Immature natural killer cell (primary cell): Measurements from ENCODE around the gene NDUFB10. TPM values are rescaled to one million over a fixed set of nuclear protein-coding genes. Genes with fewer than 3 reads are reported as not detected.

Experiments
- DNase-seq, 3 donors: peaks; one replicate each; pipeline ENCODE4 v3.0.0; 2022; ENCODE audit warnings: mixed read lengths in 1 of 3
- H3K27ac Mint-ChIP-seq, 6 donors: one replicate each; pipeline ENCODE4 v1.8.0; 2020; ENCODE audit warnings: mixed read lengths in 6 of 6, mild to moderate bottlenecking in 5 of 6, inconsistent platforms in 4 of 6, moderate library complexity in 3 of 6
- H3K27me3 Mint-ChIP-seq, 3 donors: one replicate each; pipeline ENCODE4 v1.8.0; 2020 to 2021; ENCODE audit warnings: low read depth in 3 of 3, mild to moderate bottlenecking in 3 of 3, mixed read lengths in 3 of 3, moderate library complexity in 3 of 3, inconsistent platforms in 1 of 3
- H3K36me3 Mint-ChIP-seq, 3 donors: one replicate each; pipeline ENCODE4 v1.8.0; 2020; ENCODE audit warnings: mixed read lengths in 3 of 3, inconsistent platforms in 2 of 3, mild to moderate bottlenecking in 2 of 3
- H3K4me1 Mint-ChIP-seq, 2 donors: one replicate each; pipeline ENCODE4 v1.8.0; 2020; ENCODE audit warnings: inconsistent platforms in 2 of 2, mild to moderate bottlenecking in 2 of 2, mixed read lengths in 2 of 2, moderate library complexity in 1 of 2
- H3K4me3 Mint-ChIP-seq, 5 donors: one replicate each; pipeline ENCODE4 v1.8.0; 2020; ENCODE audit warnings: mild to moderate bottlenecking in 5 of 5, mixed read lengths in 5 of 5, inconsistent platforms in 3 of 5, moderate library complexity in 3 of 5
- H3K9me3 Mint-ChIP-seq, 6 donors: one replicate each; pipeline ENCODE4 v1.8.0; 2020; ENCODE audit warnings: mild to moderate bottlenecking in 6 of 6, mixed read lengths in 6 of 6, inconsistent platforms in 4 of 6, moderate library complexity in 3 of 6
- polyA plus RNA-seq, 3 donors: library from polyadenylated mRNA; unstranded; fragments of 300-500 nt; fragmentation: Illumina TruSeq; gene quantifications; one replicate each; pipeline ENCODE4 v1.2.3, GENCODE V29; 2021

The NDUFB10 gene
- polyA plus RNA-seq, 3 donors from 2014 or later: 201 to 232 (median 203) TPM

DNA sequence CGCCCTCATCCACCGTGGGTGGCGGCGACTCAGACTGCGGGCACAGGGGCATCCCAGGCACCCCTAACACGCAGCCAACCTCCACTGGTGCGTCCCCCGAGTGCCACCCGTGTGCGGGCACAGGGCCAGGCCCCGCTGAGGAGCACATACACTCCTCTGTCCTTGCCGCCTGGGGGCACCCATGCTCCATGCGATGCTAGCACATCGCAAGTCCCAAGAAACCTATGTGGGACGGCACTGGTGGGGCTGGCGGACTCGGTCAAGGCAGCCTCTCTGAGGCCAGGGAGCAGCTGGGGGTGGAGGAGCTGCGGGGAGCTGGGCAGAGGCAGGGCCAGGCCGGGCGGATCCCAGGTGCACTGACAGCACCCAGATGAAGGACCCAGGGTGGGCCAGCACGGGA is 46.3 kb downstream of the NDUFB10 start:
- no peaks in the 10 kb centered on the region for H3K36me3 Mint-ChIP-seq
- H3K4me1 Mint-ChIP-seq: peaks cover 31 to 37% of the 10 kb centered on the region in 2 donors
- H3K27me3 Mint-ChIP-seq: peaks cover 0 to 3% (median 0%) of the 10 kb centered on the region in 3 donors
- peak overlapping the region in 2 of 6 donors; percentile 27 to 78 for H3K27ac Mint-ChIP-seq
- no peak overlapping the region for H3K4me3 Mint-ChIP-seq
- no peaks in the 10 kb centered on the region for H3K9me3 Mint-ChIP-seq
- no peak for DNase-seq

DNA sequence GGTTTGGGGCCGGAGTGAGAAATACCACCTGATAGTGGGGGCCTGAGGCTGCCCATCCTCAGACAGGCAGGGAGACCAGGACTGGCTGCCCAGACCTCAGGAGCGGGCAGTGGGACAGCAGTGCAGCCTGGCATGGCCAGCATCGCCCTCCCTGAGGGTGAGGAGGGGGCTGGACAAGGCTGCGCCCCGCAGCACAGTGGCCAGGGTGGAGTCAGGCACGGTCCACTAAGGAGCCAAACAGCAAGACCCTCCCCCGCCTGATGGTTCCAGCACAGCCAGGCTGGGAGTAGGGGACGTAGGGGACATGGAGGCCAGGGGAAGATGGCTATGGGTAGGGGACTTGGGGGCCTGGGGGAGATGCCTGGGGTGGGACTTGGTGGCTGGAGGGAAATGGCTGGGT is 47.0 kb downstream of the NDUFB10 start:
- Mint-ChIP-seq H3K27ac (peak overlapping the region in 5 of 6 donors; percentile 27 to 79 (median 57)), H3K4me3 (peak overlapping the region in 1 of 5 donors; percentile 17), H3K4me1 (peaks cover 31 to 37% of the 10 kb centered on the region in 2 donors), H3K36me3 (no peaks in the 10 kb centered on the region), H3K27me3 (peaks cover 0 to 3% (median 0%) of the 10 kb centered on the region in 3 donors), H3K9me3 (no peaks in the 10 kb centered on the region)
- no peak for DNase-seq

GRCh38 chr16:2007081-2007836 is 47.9 kb downstream of the NDUFB10 start:
- no peaks in the 10 kb centered on the region for H3K9me3 Mint-ChIP-seq
- H3K27me3 Mint-ChIP-seq: peaks cover 0 to 4% (median 0%) of the 10 kb centered on the region in 3 donors
- peak overlapping the region in 5 of 6 donors; percentile 68 to 95 (median 89) for H3K27ac Mint-ChIP-seq
- H3K4me3 Mint-ChIP-seq: peak overlapping the region; percentile 80 to 87 (median 83)
- no peak for DNase-seq
- H3K4me1 Mint-ChIP-seq: peaks cover 31 to 37% of the 10 kb centered on the region in 2 donors
- no peaks in the 10 kb centered on the region for H3K36me3 Mint-ChIP-seq

GRCh38 chr16:2008009-2008526 is 48.7 kb downstream of the NDUFB10 start:
- no peak for DNase-seq
- H3K4me3 Mint-ChIP-seq: peak overlapping the region; percentile 80 to 87 (median 83)
- no peaks in the 10 kb centered on the region for H3K9me3 Mint-ChIP-seq
- peak overlapping the region; percentile 80 to 95 (median 87) for H3K27ac Mint-ChIP-seq
- H3K4me1 Mint-ChIP-seq: peaks cover 31 to 35% of the 10 kb centered on the region in 2 donors
- peaks cover 0 to 4% (median 0%) of the 10 kb centered on the region in 3 donors for H3K27me3 Mint-ChIP-seq
- no peaks in the 10 kb centered on the region for H3K36me3 Mint-ChIP-seq

- Mint-ChIP-seq H3K36me3 (no peaks in the 10 kb centered on the region), H3K4me1 (peaks cover 31 to 35% of the 10 kb centered on the region in 2 donors), H3K27me3 (peaks cover 0 to 4% (median 0%) of the 10 kb centered on the region in 3 donors), H3K9me3 (no peaks in the 10 kb centered on the region), H3K4me3 (peak overlapping the region; percentile 80 to 87 (median 83)), H3K27ac (peak overlapping the region; percentile 80 to 95 (median 87))
- no peak for DNase-seq
These were observed 49.4 kb downstream of the NDUFB10 start for GRCh38 chr16:2008631-2009163.

GRCh38 chr16:2009164-2009711 is 49.9 kb downstream of the NDUFB10 start:
- no peaks in the 10 kb centered on the region for H3K9me3 Mint-ChIP-seq
- peak overlapping the region; percentile 80 to 87 (median 83) for H3K4me3 Mint-ChIP-seq
- peaks cover 0 to 4% (median 0%) of the 10 kb centered on the region in 3 donors for H3K27me3 Mint-ChIP-seq
- DNase-seq: no peak
- H3K4me1 Mint-ChIP-seq: peaks cover 31 to 32% of the 10 kb centered on the region in 2 donors
- no peaks in the 10 kb centered on the region for H3K36me3 Mint-ChIP-seq
- peak overlapping the region; percentile 80 to 98 (median 88) for H3K27ac Mint-ChIP-seq

- Mint-ChIP-seq H3K9me3 (no peaks in the 10 kb centered on the region), H3K27ac (peak within 1 kb of the TSS; percentile 92 to 98 (median 96)), H3K27me3 (peaks cover 0 to 4% (median 0%) of the 10 kb centered on the region in 3 donors), H3K36me3 (no peaks in the 10 kb centered on the region), H3K4me1 (peaks cover 31 to 32% of the 10 kb centered on the region in 2 donors), H3K4me3 (peak within 1 kb of the TSS; percentile 89 to 92 (median 91))
- peak; percentile 81 to 84 (median 84) for DNase-seq
These were observed 50.6 kb downstream of the NDUFB10 start, which contains the start of gene ZNF598 for GRCh38 chr16:2009791-2010510. Gene ZNF598 (minus strand): TSS chr16:2009821.

Other genes with a start within 250 kb of the NDUFB10 start
- gene NME3, start 188.0 kb upstream of the NDUFB10 start, polyA plus RNA-seq: 10 to 100 TPM; 49.4 to 96.9 (median 82.4) TPM
- gene EME2, start 186.7 kb upstream of the NDUFB10 start, polyA plus RNA-seq: 1 to 10 TPM in 2 of 3 donors, under 1 TPM in 1; 0.79 to 2.2 (median 1.0) TPM
- gene MRPS34, start 186.4 kb upstream of the NDUFB10 start, polyA plus RNA-seq: 100 to 1,000 TPM; 111 to 139 (median 139) TPM
- gene SPSB3, start 177.0 kb upstream of the NDUFB10 start, polyA plus RNA-seq: 10 to 100 TPM; 68.3 to 80.4 (median 77.6) TPM
- gene NUBP2, start 176.6 kb upstream of the NDUFB10 start, polyA plus RNA-seq: 100 to 1,000 TPM; 106 to 151 (median 127) TPM
- gene IGFALS, start 165.8 kb upstream of the NDUFB10 start, polyA plus RNA-seq: not detected
- 10 to 100 TPM; 53.0 to 54.7 (median 54.3) TPM for gene HAGH, start 132.7 kb upstream of the NDUFB10 start, polyA plus RNA-seq
- gene FAHD1, start 132.3 kb upstream of the NDUFB10 start, polyA plus RNA-seq: 10 to 100 TPM; 22.7 to 35.4 (median 24.8) TPM
- not detected for gene MEIOB, start 87.4 kb upstream of the NDUFB10 start, polyA plus RNA-seq
- not detected for gene HS3ST6, start 41.1 kb upstream of the NDUFB10 start, polyA plus RNA-seq
- 10 to 100 TPM; 34.0 to 66.5 (median 47.0) TPM for gene MSRB1, start 16.3 kb upstream of the NDUFB10 start, polyA plus RNA-seq
- gene RPL3L, start 4.8 kb upstream of the NDUFB10 start, polyA plus RNA-seq: not detected
- gene RPS2, start 5.3 kb downstream of the NDUFB10 start, polyA plus RNA-seq: 1,000 to 10,000 TPM; 2,221 to 2,989 (median 2,668) TPM
- not detected for gene RNF151, start 7.3 kb downstream of the NDUFB10 start, polyA plus RNA-seq
- gene TBL3, start 12.5 kb downstream of the NDUFB10 start, polyA plus RNA-seq: 10 to 100 TPM; 34.4 to 66.1 (median 59.8) TPM
- gene NOXO1, start 21.9 kb downstream of the NDUFB10 start, polyA plus RNA-seq: under 1 TPM in 1 of 3 donors, not detected in 2; 0.17 TPM
- gene GFER, start 24.7 kb downstream of the NDUFB10 start, polyA plus RNA-seq: 10 to 100 TPM; 38.4 to 52.0 (median 40.7) TPM
- 1 to 10 TPM; 4.6 to 6.7 (median 6.4) TPM for gene SYNGR3, start 30.4 kb downstream of the NDUFB10 start, polyA plus RNA-seq
- gene ZNF598, start 50.3 kb downstream of the NDUFB10 start, polyA plus RNA-seq: 10 to 100 TPM in 1 of 3 donors, 1 to 10 TPM in 2; 1.8 to 10.4 (median 2.9) TPM
- not detected for gene NPW, start 60.2 kb downstream of the NDUFB10 start, polyA plus RNA-seq
- gene NHERF2, start 67.4 kb downstream of the NDUFB10 start, polyA plus RNA-seq: 1 to 10 TPM in 1 of 3 donors, under 1 TPM in 1, not detected in 1; 0.54 to 1.4 TPM
- gene NTHL1, start 88.3 kb downstream of the NDUFB10 start, polyA plus RNA-seq: 10 to 100 TPM; 26.4 to 31.6 (median 29.7) TPM
- gene TSC2, start 88.4 kb downstream of the NDUFB10 start, polyA plus RNA-seq: 10 to 100 TPM; 18.0 to 50.1 (median 29.1) TPM
- gene PKD1, start 176.4 kb downstream of the NDUFB10 start, polyA plus RNA-seq: 1 to 10 TPM; 2.7 to 6.7 (median 2.8) TPM
- 1 to 10 TPM in 1 of 3 donors, under 1 TPM in 1, not detected in 1; 0.34 to 1.4 TPM for gene RAB26, start 189.1 kb downstream of the NDUFB10 start, polyA plus RNA-seq
- 1 to 10 TPM; 5.2 to 6.9 (median 5.6) TPM for gene TRAF7, start 196.2 kb downstream of the NDUFB10 start, polyA plus RNA-seq
- not detected for gene CASKIN1, start 237.1 kb downstream of the NDUFB10 start, polyA plus RNA-seq
- 10 to 100 TPM; 22.5 to 39.1 (median 36.9) TPM for gene MLST8, start 245.9 kb downstream of the NDUFB10 start, polyA plus RNA-seq